H1 (cell line): ENCODE results near the gene MPPED2. TPM values are rescaled to one million over a fixed set of nuclear protein-coding genes. Genes with fewer than 3 reads are reported as not detected.

Source experiments
- CTCF ChIA-PET: fragments of 300-600 bp; sonication (Branson Sonifier 250); formaldehyde crosslinking; loops from one replicate; lab custom pipeline; 2021; ENCODE audit not compliant: partially characterized antibody; lab: Charles Lee
- POLR2A ChIA-PET: fragments of 300-600 bp; sonication (Branson Sonifier 250); formaldehyde crosslinking; loops from one replicate; lab custom pipeline; 2021; ENCODE audit warnings: inconsistent platforms; ENCODE audit not compliant: partially characterized antibody; lab: Charles Lee
- DNase-seq, 2 experiments: peaks; one replicate each; pipeline versions ENCODE4 v3.0.0 to v3.0.0-alpha.2; 2010 to 2022; ENCODE audit warnings: low spot score in 2 of 2, low read depth in 1 of 2, mixed read lengths in 1 of 2
- FAIRE-seq: peaks from 2 replicates; lab custom pipeline; 2011; peaks lifted over from hg19 to GRCh38; lab: Jason Lieb, UNC
- H2AFZ ChIP-seq: 2 replicates; pipeline ENCODE4 v1.8.1; 2012; ENCODE audit warnings: low read length, inconsistent platforms
- H2AK5ac ChIP-seq: 2 replicates; pipeline ENCODE4 v1.6.1; 2013; ENCODE audit warnings: low read depth, low read length
- H2BK120ac ChIP-seq: replicated peaks from 2 replicates; pipeline ENCODE3; 2013; ENCODE audit warnings: low read depth, low read length, inconsistent platforms
- H2BK12ac ChIP-seq: 2 replicates; pipeline ENCODE4 v1.6.1; 2013; ENCODE audit warnings: low read depth, low read length
- H2BK15ac ChIP-seq: 2 replicates; pipeline ENCODE4 v1.6.1; 2013; ENCODE audit warnings: low read length
- H2BK20ac ChIP-seq: 2 replicates; pipeline ENCODE4 v1.6.1; 2013; ENCODE audit warnings: low read length
- H2BK5ac ChIP-seq: 2 replicates; pipeline ENCODE4 v1.6.1; 2013; ENCODE audit warnings: low read depth, low read length
- H3K14ac ChIP-seq: 2 replicates; pipeline ENCODE4 v1.6.1; 2013; ENCODE audit warnings: inconsistent platforms; ENCODE audit not compliant: insufficient read length
- H3K18ac ChIP-seq: 2 replicates; pipeline ENCODE4 v1.6.1; 2013; ENCODE audit warnings: low read length; ENCODE audit errors: extremely low read depth
- H3K23ac ChIP-seq: 2 replicates; pipeline ENCODE4 v1.6.1; 2013; ENCODE audit warnings: inconsistent platforms; ENCODE audit not compliant: insufficient read length
- H3K23me2 ChIP-seq: 2 replicates; pipeline ENCODE4 v1.6.1; 2013; ENCODE audit warnings: low read depth, low read length
- H3K27ac ChIP-seq: 2 replicates; pipeline ENCODE4 v1.6.1; 2011; ENCODE audit warnings: low read depth, low read length, inconsistent platforms
- H3K27me3 ChIP-seq, 4 experiments: replicated peaks in 1 of 4; 1 replicate in 1 of 4; 2 replicates in 3 of 4; pipeline versions ENCODE4 v1.6.1 to v1.8.1; 2011 to 2013; ENCODE audit warnings: low read length in 3 of 4, mild to moderate bottlenecking in 3 of 4, inconsistent platforms in 2 of 4, mixed read lengths in 2 of 4, moderate library complexity in 1 of 4; ENCODE audit not compliant: control insufficient read depth in 3 of 4, insufficient read depth in 3 of 4; ENCODE audit errors: extremely low read depth in 1 of 4
- H3K36me3 ChIP-seq, 4 experiments: 2 replicates each; pipeline versions ENCODE4 v1.6.1 to v1.8.1; 2011 to 2013; ENCODE audit warnings: mild to moderate bottlenecking in 4 of 4, low read length in 3 of 4, moderate library complexity in 2 of 4, control low read depth in 1 of 4, inconsistent platforms in 1 of 4; ENCODE audit not compliant: insufficient read depth in 4 of 4, control insufficient read depth in 2 of 4
- H3K4ac ChIP-seq: replicated peaks from 2 replicates; pipeline ENCODE3; 2013; ENCODE audit warnings: low read length, low read depth, mixed read lengths, inconsistent platforms; ENCODE audit not compliant: insufficient read length
- H3K4me1 ChIP-seq, 4 experiments: replicated peaks in 1 of 4; 1 replicate in 1 of 4; 2 replicates in 3 of 4; pipeline versions ENCODE4 v1.6.1 to v1.8.1; 2011 to 2013; ENCODE audit warnings: low read length in 3 of 4, inconsistent platforms in 2 of 4, mixed read lengths in 1 of 4; ENCODE audit not compliant: insufficient read depth in 4 of 4, control insufficient read depth in 3 of 4
- H3K4me2 ChIP-seq, 2 experiments: 2 replicates each; pipeline versions ENCODE4 v1.6.1 to v1.8.1; 2011 to 2013; ENCODE audit warnings: low read depth in 2 of 2, low read length in 2 of 2, control low read depth in 1 of 2, inconsistent platforms in 1 of 2, mild to moderate bottlenecking in 1 of 2; ENCODE audit not compliant: insufficient read depth in 1 of 2
- H3K4me3 ChIP-seq, 4 experiments: fragments of 200-600, 300-600 bp in 1 of 4; sonication (generic), shearing (Covaris generic), sonication (Bioruptor Twin) in 1 of 4; 2 replicates each; pipeline versions ENCODE4 v1.5.1 to v1.8.1; 2011 to 2016; ENCODE audit warnings: low read length in 4 of 4, low read depth in 3 of 4, control low read depth in 2 of 4, inconsistent platforms in 2 of 4, mild to moderate bottlenecking in 2 of 4, mixed read lengths in 1 of 4, moderate library complexity in 1 of 4; ENCODE audit not compliant: insufficient read depth in 2 of 4; ENCODE audit errors: extremely low read depth in 1 of 4
- H3K56ac ChIP-seq: replicated peaks from 2 replicates; pipeline ENCODE3; 2013; ENCODE audit warnings: low read depth, mild to moderate bottlenecking, mixed read lengths, low read length, inconsistent platforms; ENCODE audit not compliant: insufficient read length
- H3K79me1 ChIP-seq: 2 replicates; pipeline ENCODE4 v1.6.1; 2013; ENCODE audit warnings: low read depth, low read length, control low read depth
- H3K79me2 ChIP-seq, 2 experiments: 2 replicates each; pipeline versions ENCODE4 v1.6.1 to v1.8.1; 2012 to 2013; ENCODE audit warnings: low read length in 2 of 2, mild to moderate bottlenecking in 2 of 2, inconsistent platforms in 1 of 2; ENCODE audit not compliant: insufficient read depth in 2 of 2, control insufficient read depth in 1 of 2
- H3K9ac ChIP-seq, 4 experiments: replicated peaks in 1 of 4; 1 replicate in 1 of 4; 2 replicates in 3 of 4; pipeline versions ENCODE4 v1.6.1 to v1.8.1; 2011 to 2013; ENCODE audit warnings: low read depth in 3 of 4, low read length in 3 of 4, control low read depth in 2 of 4, mild to moderate bottlenecking in 2 of 4, moderate library complexity in 2 of 4, inconsistent platforms in 1 of 4; ENCODE audit errors: extremely low read depth in 1 of 4
- H3K9me3 ChIP-seq, 2 experiments: 2 replicates each; pipeline versions ENCODE4 v1.6.1 to v1.8.1; 2012 to 2013; ENCODE audit warnings: mild to moderate bottlenecking in 2 of 2, moderate library complexity in 2 of 2, control low read depth in 1 of 2, inconsistent platforms in 1 of 2, low read depth in 1 of 2, low read length in 1 of 2, mixed read lengths in 1 of 2; ENCODE audit not compliant: insufficient read depth in 2 of 2
- H4K20me1 ChIP-seq, 2 experiments: replicated peaks in 1 of 2; 2 replicates each; pipeline versions ENCODE3 to v1.8.1; 2011 to 2013; ENCODE audit warnings: inconsistent platforms in 2 of 2, low read length in 2 of 2, mild to moderate bottlenecking in 1 of 2; ENCODE audit not compliant: insufficient read depth in 2 of 2, control insufficient read depth in 1 of 2
- H4K5ac ChIP-seq: 2 replicates; pipeline ENCODE4 v1.6.1; 2013; ENCODE audit warnings: low read length, low read depth, mixed read lengths, inconsistent platforms; ENCODE audit not compliant: insufficient read length
- H4K8ac ChIP-seq: 2 replicates; pipeline ENCODE4 v1.8.0; 2013; ENCODE audit warnings: mild to moderate bottlenecking, moderate library complexity, low read length, inconsistent platforms; ENCODE audit not compliant: insufficient read depth; ENCODE audit errors: extremely low read depth
- H4K91ac ChIP-seq: replicated peaks from 2 replicates; pipeline ENCODE3; 2013; ENCODE audit warnings: low read length, mixed read lengths, inconsistent platforms; ENCODE audit not compliant: insufficient read length
- CEBPB ChIP-seq: IDR thresholded peaks from 2 replicates; pipeline ENCODE4 v1.6.1; 2012; ENCODE audit warnings: low read depth, low read length
- CREB1 ChIP-seq: IDR thresholded peaks from 2 replicates; pipeline ENCODE4 v1.6.1; 2012; ENCODE audit warnings: inconsistent platforms
- EP300 ChIP-seq, 2 experiments: IDR thresholded peaks; 1 replicate in 1 of 2; 2 replicates in 1 of 2; pipeline ENCODE4 v1.6.1; 2011 to 2012; ENCODE audit warnings: low read depth in 2 of 2, low read length in 2 of 2, mild to moderate bottlenecking in 2 of 2, borderline replicate concordance in 1 of 2, inconsistent platforms in 1 of 2, moderate library complexity in 1 of 2
- HDAC2 ChIP-seq, 2 experiments: fragments of 300-600 bp in 1 of 2; sonication (generic) in 1 of 2; IDR thresholded peaks; 2 replicates each; pipeline ENCODE4 v1.6.1; 2011 to 2012; ENCODE audit warnings: low read depth in 2 of 2, low read length in 2 of 2, mild to moderate bottlenecking in 2 of 2, moderate library complexity in 2 of 2, borderline replicate concordance in 1 of 2, inconsistent platforms in 1 of 2
- JUN ChIP-seq: IDR thresholded peaks from 2 replicates; pipeline ENCODE4 v1.6.1; 2011; ENCODE audit warnings: low read depth, mild to moderate bottlenecking, improper control_type of control experiment, low read length
- JUND ChIP-seq: IDR thresholded peaks from 2 replicates; pipeline ENCODE4 v1.6.1; 2011; ENCODE audit warnings: mild to moderate bottlenecking, improper control_type of control experiment, low read length
- MAX ChIP-seq: IDR thresholded peaks from 2 replicates; pipeline ENCODE4 v1.6.1; 2012; ENCODE audit warnings: inconsistent platforms
- RBBP5 ChIP-seq: IDR thresholded peaks from 2 replicates; pipeline ENCODE4 v1.7.1; 2012; ENCODE audit warnings: low read depth, mild to moderate bottlenecking, inconsistent platforms, low read length, moderate library complexity, borderline replicate concordance
- RXRA ChIP-seq: IDR thresholded peaks from 2 replicates; pipeline ENCODE4 v1.6.1; 2011; ENCODE audit warnings: low read depth, mild to moderate bottlenecking, low read length, moderate library complexity; ENCODE audit not compliant: insufficient read depth
- SIRT6 ChIP-seq: IDR thresholded peaks from one replicate; pipeline ENCODE4 v1.7.1; 2012; ENCODE audit warnings: low read length, inconsistent platforms
- SIX5 ChIP-seq: IDR thresholded peaks from 2 replicates; pipeline ENCODE4 v1.6.1; 2011; ENCODE audit warnings: mild to moderate bottlenecking, low read depth, low read length
- TAF7 ChIP-seq: optimal IDR thresholded peaks from 2 replicates; pipeline ENCODE3; 2011; ENCODE audit warnings: low read depth, mild to moderate bottlenecking, inconsistent platforms, low read length, moderate library complexity, borderline replicate concordance
- TEAD4 ChIP-seq: IDR thresholded peaks from 2 replicates; pipeline ENCODE4 v1.6.1; 2012; ENCODE audit warnings: low read depth, low read length, inconsistent platforms, mixed read lengths
- WGBS, 2 experiments: shearing (Covaris generic) in 1 of 2; methylation state at CpG; one replicate each; pipeline versions ENCODE4 v1.1.6 to v1.1.7; 2013 to 2015; ENCODE audit warnings: low lambda C conversion rate in 2 of 2, mixed read lengths in 2 of 2, inconsistent platforms in 1 of 2, low coverage in 1 of 2, missing lambda C conversion rate in 1 of 2; ENCODE audit not compliant: insufficient replicate concordance in 2 of 2, insufficient coverage in 1 of 2, insufficient read length in 1 of 2; ENCODE audit errors: extremely low coverage in 1 of 2, missing lambda C conversion rate in 1 of 2; 5-methylcytosine and 5-hydroxymethylcytosine counted together
- polyA plus RNA-seq, 7 experiments: library from polyadenylated mRNA; depleted of rRNA in 3 of 7; stranded (reverse) in 5 of 7; unstranded in 2 of 7; fragments of >200 nt in 5 of 7; fragments of 200-250 nt in 2 of 7; gene quantifications; 1 replicate in 5 of 7; 2 replicates in 1 of 7; 4 replicates in 1 of 7; pipeline versions ENCODE4 v1.2.1 to v1.2.3, GENCODE V29; 2011 to 2013; ENCODE audit warnings: missing spikeins in 2 of 7, mixed read lengths in 2 of 7
- total RNA-seq: library from RNA; stranded (reverse); fragmentation: NEBNext Ultra II Directional; extraction: Animal tissue kit (Norgen Biotek cat#: 25700); gene quantifications from 2 replicates; pipeline ENCODE4 v1.2.1, GENCODE V29; 2021

The MPPED2 gene
- total and polyA plus RNA-seq, 2 of the 8 experiments (the other 6 are each of a cell fraction or from before 2014, with no cell fraction given), result 1.3 to 3.5 TPM

DNA sequence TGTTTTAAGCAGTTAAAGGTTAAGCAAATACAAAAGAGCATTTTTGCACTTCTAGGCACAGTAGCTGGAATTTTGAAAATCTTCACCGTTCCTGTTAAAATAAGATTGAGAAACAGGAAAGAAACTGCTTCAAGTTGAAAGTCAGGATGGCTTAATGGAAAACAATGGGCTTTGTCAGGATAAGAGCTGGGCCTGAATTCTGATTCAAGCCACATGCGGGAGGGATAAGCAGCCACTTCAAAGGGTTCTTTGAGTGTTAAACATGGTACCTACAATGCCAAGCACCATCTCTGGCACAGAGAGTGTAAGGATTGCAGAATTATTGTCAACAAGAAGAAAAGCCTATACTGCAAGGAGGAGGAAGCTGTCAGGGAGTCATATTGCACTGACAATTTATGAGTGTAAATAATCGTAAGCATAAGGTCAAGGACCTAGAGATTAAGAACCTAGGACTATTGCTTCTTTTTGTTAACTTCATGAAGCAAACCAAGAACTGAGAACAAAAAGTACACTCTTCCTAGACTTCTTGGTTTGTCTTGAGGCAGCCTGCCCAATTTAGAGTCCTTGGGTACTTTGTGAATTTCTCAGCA lies 32.5 kb downstream of the MPPED2 start:
- no peak overlapping the region for H3K56ac ChIP-seq
- no peak overlapping the region for H3K23ac ChIP-seq
- no peak overlapping the region for H2AFZ ChIP-seq
- no peak overlapping the region for H4K91ac ChIP-seq
- H3K27ac ChIP-seq, result no peak overlapping the region
- no peak overlapping the region for H3K14ac ChIP-seq
- H4K5ac ChIP-seq, result no peak overlapping the region
- no peak overlapping the region for H3K9ac ChIP-seq
- no peak for DNase-seq
- H2BK20ac ChIP-seq, result no peak overlapping the region
- no peaks in the 10 kb centered on the region for H4K20me1 ChIP-seq
- no peaks in the 10 kb centered on the region for H3K79me1 ChIP-seq
- no peak overlapping the region for H4K8ac ChIP-seq
- POLR2A ChIA-PET, result no interaction called here
- 57% methylated on average over 3 of the region's 3 CpGs; no CpG with 5 or more reads in 1 of the 2 experiments for WGBS, 2 experiments
- peaks cover 5 to 23% (median 14%) of the 10 kb centered on the region in 4 experiments; a peak in 6 of 7 replicates for H3K4me1 ChIP-seq
- 0 out of 2 replicates have a peak overlapping the region, but pooled peaks have one; percentile 32 for H2BK12ac ChIP-seq
- peak overlapping the region; percentile 50; the same call in 1 of the 2 replicates for H2BK15ac ChIP-seq
- no peak overlapping the region for H3K4me3 ChIP-seq
- H3K23me2 ChIP-seq, result no peaks in the 10 kb centered on the region
- H3K27me3 ChIP-seq, result no peaks in the 10 kb centered on the region
- H3K36me3 ChIP-seq, result no peaks in the 10 kb centered on the region
- no peak overlapping the region for H2AK5ac ChIP-seq
- H2BK120ac ChIP-seq, result peak overlapping the region; percentile 18
- no peaks in the 10 kb centered on the region for H3K9me3 ChIP-seq
- no peaks in the 10 kb centered on the region for H3K79me2 ChIP-seq
- H3K4ac ChIP-seq, result no peak overlapping the region
- CTCF ChIA-PET, result no interaction called here
- H3K18ac ChIP-seq, result no peak overlapping the region
- H2BK5ac ChIP-seq, result no peak overlapping the region
- peak; percentile 94 for FAIRE-seq
- no peak overlapping the region for H3K4me2 ChIP-seq
- TF ChIP-seq JUN, result no peak
- TF ChIP-seq SIX5, result no peak
- TF ChIP-seq TAF7, result no peak
- no peak for TF ChIP-seq CEBPB
- no peak for TF ChIP-seq SIRT6
- no peak for TF ChIP-seq HDAC2 (IDR thresholded peaks at IDR 0.05; ENCODE audit: borderline replicate concordance in 1 of 2, low read depth in 2 of 2, low read length in 2 of 2)
- no peak for TF ChIP-seq EP300 (IDR thresholded peaks at IDR 0.05; ENCODE audit: borderline replicate concordance in 1 of 2, low read depth in 2 of 2, low read length in 2 of 2)
- no peak for TF ChIP-seq TEAD4
- TF ChIP-seq JUND, result no peak
- no peak for TF ChIP-seq RBBP5
- TF ChIP-seq RXRA, result no peak
- no peak for TF ChIP-seq CREB1
- TF ChIP-seq MAX, result peak; percentile 29; the same call in 1 of the 2 replicates
